ENCODE results near the gene CARMIL3.

Gene CARMIL3

GRCh38 chr14:24096545-24097181 is 44.9 kb downstream of the CARMIL3 start:
- no peak for DNase-seq (ENCODE audit: low read depth)
- H3K4me3 ChIP-seq (replicated peaks; ENCODE audit: low read depth, low read length) = no peak overlapping the region
- TF ChIP-seq CTCF (IDR thresholded peaks at IDR 0.05; ENCODE audit: low read length, missing control alignments) = no peak

GRCh38 chr14:24098229-24098926 is 46.6 kb downstream of the CARMIL3 start:
- TF ChIP-seq CTCF (IDR thresholded peaks at IDR 0.05; ENCODE audit: low read length, missing control alignments) = no peak
- DNase-seq (ENCODE audit: low read depth) = no peak
- H3K4me3 ChIP-seq (replicated peaks; ENCODE audit: low read depth, low read length) = no peak overlapping the region

- DNase-seq (ENCODE audit: low read depth) = no peak
- H3K4me3 ChIP-seq (replicated peaks; ENCODE audit: low read depth, low read length) = no peak overlapping the region
- TF ChIP-seq CTCF (IDR thresholded peaks at IDR 0.05; ENCODE audit: low read length, missing control alignments) = no peak
These were observed 47.4 kb downstream of the CARMIL3 start for GRCh38 chr14:24098927-24099813.

DNA sequence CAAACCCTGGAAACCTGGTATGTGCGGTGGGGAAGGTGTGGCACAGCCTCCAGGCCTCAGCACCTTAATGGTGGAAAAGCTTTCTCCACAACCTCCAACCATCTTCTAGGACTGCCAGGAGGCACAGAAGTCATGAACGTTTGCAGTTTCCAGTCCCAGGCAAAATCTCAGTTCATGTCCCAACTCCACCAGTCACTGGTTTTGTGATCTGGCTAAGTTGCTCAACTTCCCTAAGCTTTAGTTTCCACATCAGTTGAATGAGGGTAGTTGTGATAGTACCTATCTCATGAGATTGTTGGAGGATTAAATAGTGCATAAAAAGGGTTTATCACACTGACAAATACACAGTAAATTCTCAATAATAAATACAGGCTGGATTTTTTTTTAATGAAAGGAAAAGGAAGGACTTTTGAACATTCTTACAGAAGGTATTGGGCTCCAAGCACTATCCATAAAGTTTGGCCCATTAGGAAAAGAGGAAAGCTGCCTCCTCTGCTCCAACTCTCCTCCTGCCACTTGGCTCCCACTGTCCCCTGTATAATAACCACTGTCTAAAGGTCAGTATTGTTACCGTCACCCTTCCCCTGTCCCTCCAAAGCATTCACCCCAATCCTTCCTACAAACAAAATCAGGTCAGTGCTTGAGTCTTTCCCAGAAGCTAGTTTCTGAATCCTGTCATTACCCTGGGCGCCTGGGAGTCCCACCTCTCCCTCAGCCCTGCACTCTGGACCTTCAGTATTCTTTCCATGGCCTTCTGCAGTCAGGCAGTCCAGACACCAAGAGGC is 48.6 kb downstream of the CARMIL3 start:
- no peak for DNase-seq (ENCODE audit: low read depth)
- no peak overlapping the region for H3K4me3 ChIP-seq (replicated peaks; ENCODE audit: low read depth, low read length)
- TF ChIP-seq CTCF (IDR thresholded peaks at IDR 0.05; ENCODE audit: low read length, missing control alignments) = no peak

- no peak overlapping the region for H3K4me3 ChIP-seq (replicated peaks; ENCODE audit: low read depth, low read length)
- TF ChIP-seq CTCF (IDR thresholded peaks at IDR 0.05; ENCODE audit: low read length, missing control alignments) = no peak
- DNase-seq (ENCODE audit: low read depth) = no peak
These were observed 49.2 kb downstream of the CARMIL3 start for GRCh38 chr14:24100982-24101494.

DNA sequence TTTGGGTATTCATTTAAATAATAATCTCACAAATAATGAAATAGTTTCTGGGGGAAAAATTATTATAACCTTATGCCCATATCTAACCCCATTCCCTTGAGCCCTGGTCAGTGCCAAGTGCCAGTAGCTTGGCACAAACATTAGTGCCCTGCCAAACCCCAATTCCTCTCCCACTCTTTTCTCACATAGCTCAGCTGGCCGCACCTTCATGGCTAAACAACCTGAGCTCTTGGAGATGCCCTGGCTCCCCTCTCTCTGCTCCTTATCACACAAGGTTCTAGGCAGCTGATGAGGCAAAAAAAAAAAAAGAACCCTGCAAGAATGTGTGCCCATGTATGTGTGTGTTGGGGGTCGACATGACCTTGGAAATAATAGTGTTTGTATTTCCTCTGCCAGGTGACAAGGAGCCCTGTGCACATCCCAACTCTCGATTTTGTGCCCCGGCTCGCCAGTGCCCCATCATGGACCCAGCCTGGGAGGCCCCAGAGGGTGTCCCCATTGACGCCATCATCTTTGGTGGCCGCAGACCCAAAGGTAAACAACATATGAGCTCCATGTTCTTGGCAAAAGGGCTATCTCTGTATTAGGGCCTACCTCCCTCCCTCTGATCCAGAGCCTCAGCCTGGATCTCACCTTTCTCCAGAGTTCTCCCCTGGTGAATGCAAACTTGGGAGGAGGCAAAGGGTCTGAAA is 50.7 kb downstream of the CARMIL3 start:
- H3K4me3 ChIP-seq (replicated peaks; ENCODE audit: low read depth, low read length) = no peak overlapping the region
- TF ChIP-seq CTCF (IDR thresholded peaks at IDR 0.05; ENCODE audit: low read length, missing control alignments) = no peak
- no peak for DNase-seq (ENCODE audit: low read depth)
